Nucleus accumbens (tissue), 56 donors: ENCODE measurements around the gene KCNT1.
A peak's percentile ranks its signal among the peaks of the same experiment; 100 is the strongest.

ENCODE experiments used
- DNase-seq, 56 donors: peaks; one replicate each; lab custom pipeline; 2025; lab: John Stamatoyannopoulos, UW

Gene KCNT1

GRCh38 chr9:135743546-135744332 is 41.8 kb downstream of the KCNT1 start:
- no peak for DNase-seq

- DNase-seq: no peak
These were observed 42.5 kb downstream of the KCNT1 start for GRCh38 chr9:135744333-135745070.

- DNase-seq: no peak
These were observed 43.2 kb downstream of the KCNT1 start for GRCh38 chr9:135745189-135745588.

- DNase-seq: peak in 3 of 56 donors; percentile 13 to 47 (median 22)
These were observed 43.8 kb downstream of the KCNT1 start for GRCh38 chr9:135745686-135746324.

- DNase-seq: no peak
These were observed 44.6 kb downstream of the KCNT1 start for GRCh38 chr9:135746565-135746964.

GRCh38 chr9:135747311-135747710 is 45.3 kb downstream of the KCNT1 start:
- no peak for DNase-seq

- no peak for DNase-seq
These were observed 46.7 kb downstream of the KCNT1 start for GRCh38 chr9:135748676-135749075.

GRCh38 chr9:135749171-135750045 is 47.4 kb downstream of the KCNT1 start:
- no peak for DNase-seq

- no peak for DNase-seq
These were observed 48.8 kb downstream of the KCNT1 start for GRCh38 chr9:135750786-135751185.

GRCh38 chr9:135751501-135751900 is 49.5 kb downstream of the KCNT1 start:
- DNase-seq: no peak

- DNase-seq: no peak
These were observed 50.6 kb downstream of the KCNT1 start for GRCh38 chr9:135752281-135753204.

GRCh38 chr9:135753391-135754105 is 51.6 kb downstream of the KCNT1 start:
- DNase-seq: no peak

- no peak for DNase-seq
These were observed 54.6 kb downstream of the KCNT1 start for GRCh38 chr9:135756576-135756975.

GRCh38 chr9:135757356-135757755 is 55.4 kb downstream of the KCNT1 start:
- DNase-seq: no peak

- DNase-seq: no peak
These were observed 56.1 kb downstream of the KCNT1 start for GRCh38 chr9:135758056-135758455.

GRCh38 chr9:135758870-135759269 is 56.9 kb downstream of the KCNT1 start:
- DNase-seq: no peak

GRCh38 chr9:135759676-135760300 is 57.8 kb downstream of the KCNT1 start:
- no peak for DNase-seq

GRCh38 chr9:135760465-135760864 is 58.5 kb downstream of the KCNT1 start:
- DNase-seq: no peak
